T follicular helper cell (primary cell): ENCODE measurements around the gene CCDC40.

Experiments used
- DNase-seq: peaks from one replicate; pipeline ENCODE4 v3.0.0-alpha.2; 2020; ENCODE audit warnings: low read depth

The CCDC40 gene

GRCh38 chr17:80142929-80143328 lies 106.5 kb downstream of the CCDC40 start:
- DNase-seq: no peak

DNA sequence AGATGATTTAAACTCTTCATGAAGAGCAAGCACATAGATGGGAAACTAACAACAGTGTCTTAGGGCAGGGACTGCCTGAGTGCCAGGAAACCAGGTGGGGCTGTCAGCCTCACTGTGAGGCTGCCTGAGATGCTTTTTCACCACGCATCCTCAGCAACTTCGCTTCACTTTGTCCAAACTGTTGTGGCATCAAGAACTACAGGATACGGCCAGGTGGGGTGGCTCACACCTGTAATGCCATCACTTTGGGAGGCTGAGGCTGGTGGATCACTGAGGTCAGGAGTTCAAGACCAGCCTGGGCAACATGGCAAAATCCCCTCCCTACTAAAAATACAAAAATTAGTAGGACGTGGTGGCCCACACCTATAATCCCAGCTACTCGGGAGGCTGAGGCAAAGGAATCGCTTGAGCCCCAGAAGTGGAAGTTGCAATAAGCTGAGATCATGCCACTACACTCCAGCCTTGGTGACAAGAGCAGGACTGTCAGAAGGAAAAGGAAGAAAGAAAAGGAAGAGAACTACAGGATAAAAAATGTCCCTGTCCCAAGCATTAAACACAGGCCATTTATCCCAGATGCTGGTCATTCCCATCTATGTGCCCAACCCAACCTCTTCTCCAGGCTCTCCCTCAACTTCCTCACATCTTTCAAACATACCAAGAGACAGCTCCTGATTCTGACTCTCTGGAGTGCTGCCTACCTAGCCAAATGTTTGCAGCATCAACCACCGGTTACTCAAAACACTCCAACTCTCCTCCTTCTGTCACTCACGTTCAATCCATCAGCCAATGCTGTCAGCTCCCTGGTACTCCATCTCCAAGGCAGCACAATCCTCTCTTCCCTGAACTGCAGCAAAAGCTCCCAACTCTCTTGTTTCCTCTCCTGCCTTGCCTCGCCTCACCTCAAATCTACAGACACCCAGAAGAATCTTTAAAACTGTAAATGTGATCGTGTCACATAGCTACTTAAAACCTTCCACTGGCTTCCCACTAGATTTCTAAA lies 108.9 kb downstream of the CCDC40 start:
- no peak for DNase-seq

GRCh38 chr17:80146121-80147034 lies 109.9 kb downstream of the CCDC40 start:
- no peak for DNase-seq

DNA sequence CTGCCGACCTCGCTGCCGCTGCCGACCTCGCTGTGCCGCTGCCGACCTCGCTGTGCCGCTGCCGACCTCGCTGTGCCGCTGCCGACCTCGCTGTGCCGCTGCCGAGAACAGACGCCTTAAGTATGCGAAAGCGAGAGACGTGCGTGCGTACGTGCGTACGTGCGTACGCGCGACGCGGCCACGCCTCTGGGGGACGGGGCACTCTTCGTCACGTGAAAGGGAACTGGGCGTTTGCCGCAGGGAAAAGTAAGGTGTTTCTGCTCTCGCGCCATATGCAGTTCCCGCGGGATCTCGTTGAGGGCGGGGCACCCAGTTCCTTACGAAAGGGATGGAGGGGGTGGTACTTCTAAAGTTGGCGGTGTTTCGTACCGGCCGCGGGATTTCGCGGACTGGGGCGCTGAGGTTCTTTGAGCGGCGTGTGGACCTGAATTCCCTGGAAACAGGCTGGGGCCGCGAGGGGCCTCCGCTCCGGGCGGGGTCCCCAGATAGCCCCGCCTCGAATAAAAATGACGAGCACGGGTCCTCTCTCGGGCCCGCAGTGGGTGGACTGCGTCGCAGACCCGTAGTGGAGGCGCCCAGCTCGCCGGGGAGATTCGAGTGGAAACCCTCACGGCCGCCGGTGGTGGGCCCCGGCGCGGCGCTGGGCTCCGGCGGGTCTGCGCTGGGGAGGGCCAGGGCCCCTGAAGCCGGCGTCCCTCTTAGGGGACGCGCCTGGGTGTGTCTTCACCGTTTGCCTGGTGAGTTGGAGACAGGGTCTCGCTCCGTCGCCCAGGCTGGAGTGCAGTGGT lies 110.8 kb downstream of the CCDC40 start, which contains the start of gene EIF4A3:
Gene EIF4A3, minus strand, starts transcription at position 94 of the 788 bp plus-strand sequence. CDS start 167 bp downstream, outside the sequence.
- peak; percentile 97 for DNase-seq
